ENCODE results near the gene MAOB.

- TF ChIP-seq, protein P1, sequence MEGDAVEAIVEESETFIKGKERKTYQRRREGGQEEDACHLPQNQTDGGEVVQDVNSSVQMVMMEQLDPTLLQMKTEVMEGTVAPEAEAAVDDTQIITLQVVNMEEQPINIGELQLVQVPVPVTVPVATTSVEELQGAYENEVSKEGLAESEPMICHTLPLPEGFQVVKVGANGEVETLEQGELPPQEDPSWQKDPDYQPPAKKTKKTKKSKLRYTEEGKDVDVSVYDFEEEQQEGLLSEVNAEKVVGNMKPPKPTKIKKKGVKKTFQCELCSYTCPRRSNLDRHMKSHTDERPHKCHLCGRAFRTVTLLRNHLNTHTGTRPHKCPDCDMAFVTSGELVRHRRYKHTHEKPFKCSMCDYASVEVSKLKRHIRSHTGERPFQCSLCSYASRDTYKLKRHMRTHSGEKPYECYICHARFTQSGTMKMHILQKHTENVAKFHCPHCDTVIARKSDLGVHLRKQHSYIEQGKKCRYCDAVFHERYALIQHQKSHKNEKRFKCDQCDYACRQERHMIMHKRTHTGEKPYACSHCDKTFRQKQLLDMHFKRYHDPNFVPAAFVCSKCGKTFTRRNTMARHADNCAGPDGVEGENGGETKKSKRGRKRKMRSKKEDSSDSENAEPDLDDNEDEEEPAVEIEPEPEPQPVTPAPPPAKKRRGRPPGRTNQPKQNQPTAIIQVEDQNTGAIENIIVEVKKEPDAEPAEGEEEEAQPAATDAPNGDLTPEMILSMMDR (IDR thresholded peaks at IDR 0.05; ENCODE audit: low read length): no peak
- TF ChIP-seq EZH2 (IDR thresholded peaks at IDR 0.05; ENCODE audit: borderline replicate concordance, low read length): no peak
Observed at GRCh38 chrX:43805579-43805978, 76.7 kb downstream of the MAOB start.
